KBM-7 (cell line): ENCODE measurements around the gene SPATA19.

Experiments
- DNase-seq: peaks from one replicate; pipeline ENCODE4 v3.0.0-alpha.2; 2015
- in situ Hi-C: fragments of 300-500 bp; cut with MboI; formaldehyde crosslinking; loops from 2 replicates; pipeline ENCODE4 v1.14.3; 2020; ENCODE audit warnings: low sequenced_read_pairs, low pct_unique_long_range_greater_than_20kb, mixed read lengths

SPATA19 gene

DNA sequence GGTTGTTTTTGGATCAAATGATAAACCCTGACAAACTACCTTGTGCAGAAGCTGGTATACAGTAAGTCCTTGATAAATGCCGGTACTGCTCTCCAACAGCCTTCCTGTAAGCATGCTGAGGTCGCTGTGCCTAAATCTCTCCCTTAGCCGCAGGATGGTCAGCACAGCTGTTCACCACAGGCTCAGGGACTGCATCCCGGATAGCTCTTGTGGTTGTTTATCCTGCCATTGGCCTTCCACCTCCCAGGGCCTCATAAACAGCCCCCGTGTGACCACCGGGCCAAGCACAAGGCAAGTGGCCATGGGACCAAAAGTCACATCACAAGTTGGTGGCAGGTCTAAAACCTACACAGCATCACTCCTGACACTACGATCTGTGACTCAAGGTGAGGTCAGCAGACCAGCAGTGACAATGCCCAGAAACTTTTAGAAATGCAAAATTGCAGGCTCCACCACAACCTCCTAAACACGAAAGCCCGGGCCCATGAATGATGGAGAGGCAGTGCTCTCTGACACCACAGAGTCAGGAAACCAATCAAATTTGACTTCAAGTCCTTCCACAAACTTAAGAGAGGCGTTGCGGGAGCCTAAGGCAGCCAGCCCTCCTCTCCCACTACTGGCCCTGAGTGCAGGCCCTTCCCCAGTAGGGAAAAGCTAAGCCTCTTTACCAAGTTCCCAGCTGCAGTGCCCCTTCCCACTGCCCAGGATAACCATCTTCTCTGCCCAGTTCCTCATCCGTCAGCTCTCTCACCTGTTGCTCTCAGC, 3.9 kb downstream of the SPATA19 start:
- DNase-seq: no peak
- in situ Hi-C loops: loop anchor here (25.0 kb wide), 1 partner anchor 704 kb away; no protein-coding TSS in a partner anchor

DNA sequence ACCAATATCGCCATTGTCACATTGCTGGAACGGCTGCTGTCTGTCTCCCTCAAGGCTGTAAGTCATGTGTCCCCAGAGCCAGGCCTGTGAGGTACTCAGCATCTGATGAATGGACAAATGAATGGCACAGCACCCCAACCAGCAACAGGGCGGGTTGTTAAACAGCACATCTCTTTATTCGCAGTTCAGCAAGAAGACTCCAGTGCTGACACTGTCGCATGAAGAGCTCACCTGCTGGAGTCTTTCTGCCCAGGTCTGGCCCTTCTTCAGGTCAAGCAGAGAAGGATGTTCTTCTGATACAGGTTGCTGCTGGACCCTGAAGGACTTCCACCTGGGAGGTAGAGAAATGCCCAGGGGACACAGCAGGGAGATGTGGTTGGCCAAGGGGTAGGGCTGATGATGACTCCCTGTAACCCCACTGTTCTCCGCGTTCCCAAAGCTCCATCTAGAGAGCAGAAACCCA, 4.8 kb downstream of the SPATA19 start:
- in situ Hi-C loops: loop anchor here (25.0 kb wide), 1 partner anchor 703 kb away; no protein-coding TSS in a partner anchor

DNA sequence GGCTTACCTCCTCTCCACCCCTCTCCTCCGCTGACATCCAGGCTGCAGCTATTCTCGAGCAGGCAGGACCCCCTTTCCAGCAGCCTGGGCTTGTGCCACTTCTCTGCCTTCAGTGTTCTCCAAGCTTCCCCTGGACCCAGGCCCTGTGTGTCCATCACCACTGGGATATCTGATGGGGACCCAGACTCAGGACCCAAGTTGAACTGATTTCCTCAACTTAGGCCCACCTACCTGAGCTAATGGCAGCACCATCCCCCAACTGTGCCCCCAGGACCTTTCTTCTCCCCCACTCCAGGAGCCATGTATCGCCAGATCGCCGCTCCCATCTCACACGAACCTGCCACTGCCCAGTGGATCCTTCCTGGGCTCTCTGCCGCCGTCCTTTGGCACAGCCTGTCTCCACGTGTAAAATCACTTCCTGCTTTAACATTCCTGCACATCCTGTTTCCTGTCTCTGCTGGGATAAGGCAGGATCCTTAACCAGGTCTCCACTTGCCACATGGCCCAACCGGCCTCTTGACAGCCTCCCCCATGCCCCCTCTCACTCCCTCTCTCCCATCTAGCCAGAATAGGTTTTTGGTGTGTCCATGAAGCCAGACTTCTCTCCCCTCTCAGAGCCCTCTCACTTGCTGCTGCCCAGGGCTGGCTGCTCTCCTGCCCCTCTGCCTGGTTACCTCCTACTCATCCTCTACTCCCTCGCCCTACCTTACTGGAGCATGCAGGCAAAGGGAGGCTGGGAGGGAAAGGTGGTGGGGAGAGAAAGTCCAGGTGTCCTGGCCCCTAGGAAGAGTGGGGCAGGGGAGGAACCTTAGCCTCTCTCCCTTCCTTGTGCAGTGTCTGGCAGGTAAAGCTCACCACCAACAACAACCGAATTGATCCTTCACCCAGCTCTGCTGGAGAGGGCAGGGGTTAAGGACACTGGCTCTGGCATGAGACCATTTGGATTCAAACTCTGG, 9.4 kb downstream of the SPATA19 start:
- no peak for DNase-seq
- in situ Hi-C loops: loop anchor here (25.0 kb wide), 1 partner anchor 699 kb away; no protein-coding TSS in a partner anchor

More for the DNA sequence above, 4.8 kb downstream of the SPATA19 start:
- DNase-seq: no peak

DNA sequence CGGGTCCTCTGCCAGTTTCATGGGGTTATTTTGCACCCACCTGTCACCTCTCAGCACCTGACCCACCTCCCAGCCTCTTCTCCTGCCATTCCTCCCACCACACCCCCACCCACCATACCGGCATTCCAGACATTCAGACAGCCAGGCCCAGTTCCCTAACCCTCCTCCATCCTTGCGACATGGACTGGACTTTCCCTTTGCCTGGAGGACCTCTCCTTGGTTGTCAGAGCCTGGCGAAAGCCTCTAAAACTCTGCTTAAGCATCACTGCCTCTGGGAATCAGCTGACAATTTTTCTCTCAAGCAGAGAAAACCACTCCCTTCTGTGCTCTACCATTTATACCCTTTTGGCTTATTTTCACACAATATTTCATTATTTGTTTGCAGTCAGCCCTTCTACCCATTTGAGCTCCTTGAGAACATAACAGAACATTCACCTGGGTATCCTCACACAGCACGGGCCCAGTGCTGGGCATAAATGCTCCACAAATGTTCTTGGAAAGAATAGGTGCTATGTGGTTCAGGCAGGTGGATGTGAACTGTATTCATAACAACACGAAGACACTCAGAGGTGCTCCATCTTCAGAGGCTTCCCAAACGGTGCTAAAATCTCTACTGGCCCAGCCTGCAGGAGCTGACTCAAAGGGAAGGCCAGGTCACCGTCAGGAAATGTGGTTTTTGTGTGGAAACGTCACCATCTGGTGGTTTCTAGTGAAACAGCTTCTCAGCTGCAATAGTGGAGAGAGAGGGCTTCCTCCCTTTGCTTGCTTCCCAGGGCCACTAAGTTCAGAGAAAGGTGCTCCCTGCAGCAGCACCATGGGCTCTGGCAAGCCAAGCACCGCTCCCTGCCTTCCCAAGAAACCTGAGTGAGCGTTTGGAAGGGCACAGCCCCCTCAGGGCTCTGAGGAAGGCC, 10.4 kb downstream of the SPATA19 start:
- in situ Hi-C loops: loop anchor here (25.0 kb wide), 1 partner anchor 698 kb away; no protein-coding TSS in a partner anchor
- DNase-seq: peak; percentile 68

DNA sequence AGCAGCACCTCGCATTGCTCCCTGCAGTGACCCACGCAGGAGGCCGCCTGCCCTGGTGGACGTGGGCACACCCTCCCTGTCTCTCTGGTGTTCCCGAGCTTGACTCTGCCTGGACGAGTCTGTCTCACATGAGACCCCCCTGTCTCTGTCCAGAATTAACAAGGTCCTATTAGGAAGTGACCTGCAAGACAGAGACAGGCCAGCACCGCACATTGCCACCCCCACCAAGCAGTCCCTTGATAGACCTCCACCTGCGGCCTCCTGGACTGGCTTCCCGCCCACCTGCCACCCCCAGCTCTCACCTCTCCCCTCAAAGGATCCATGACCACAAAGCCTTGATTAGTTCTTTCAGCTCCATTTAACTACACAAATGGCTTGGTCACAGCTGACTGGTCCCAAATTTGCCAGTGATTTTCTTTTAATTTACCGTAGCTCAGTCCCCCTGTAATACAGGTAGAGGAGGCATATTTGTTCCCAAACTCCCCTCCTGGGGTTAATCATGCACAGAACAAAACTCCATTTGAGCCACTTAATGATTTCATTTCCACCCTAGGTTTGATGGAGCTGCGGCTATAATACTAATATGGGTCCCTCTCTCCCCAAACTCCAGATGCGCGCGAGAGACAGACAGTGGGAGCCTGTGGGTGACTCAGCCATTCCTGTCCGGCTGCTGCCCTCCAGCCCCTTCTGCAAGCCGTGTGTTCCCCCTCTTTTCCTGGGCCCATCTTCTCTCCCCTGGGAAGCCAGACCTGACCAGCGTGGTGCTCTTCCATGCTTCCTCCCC, 11.2 kb downstream of the SPATA19 start:
- in situ Hi-C loops: loop anchor here (25.0 kb wide), 1 partner anchor 697 kb away; no protein-coding TSS in a partner anchor
- DNase-seq: no peak

DNA sequence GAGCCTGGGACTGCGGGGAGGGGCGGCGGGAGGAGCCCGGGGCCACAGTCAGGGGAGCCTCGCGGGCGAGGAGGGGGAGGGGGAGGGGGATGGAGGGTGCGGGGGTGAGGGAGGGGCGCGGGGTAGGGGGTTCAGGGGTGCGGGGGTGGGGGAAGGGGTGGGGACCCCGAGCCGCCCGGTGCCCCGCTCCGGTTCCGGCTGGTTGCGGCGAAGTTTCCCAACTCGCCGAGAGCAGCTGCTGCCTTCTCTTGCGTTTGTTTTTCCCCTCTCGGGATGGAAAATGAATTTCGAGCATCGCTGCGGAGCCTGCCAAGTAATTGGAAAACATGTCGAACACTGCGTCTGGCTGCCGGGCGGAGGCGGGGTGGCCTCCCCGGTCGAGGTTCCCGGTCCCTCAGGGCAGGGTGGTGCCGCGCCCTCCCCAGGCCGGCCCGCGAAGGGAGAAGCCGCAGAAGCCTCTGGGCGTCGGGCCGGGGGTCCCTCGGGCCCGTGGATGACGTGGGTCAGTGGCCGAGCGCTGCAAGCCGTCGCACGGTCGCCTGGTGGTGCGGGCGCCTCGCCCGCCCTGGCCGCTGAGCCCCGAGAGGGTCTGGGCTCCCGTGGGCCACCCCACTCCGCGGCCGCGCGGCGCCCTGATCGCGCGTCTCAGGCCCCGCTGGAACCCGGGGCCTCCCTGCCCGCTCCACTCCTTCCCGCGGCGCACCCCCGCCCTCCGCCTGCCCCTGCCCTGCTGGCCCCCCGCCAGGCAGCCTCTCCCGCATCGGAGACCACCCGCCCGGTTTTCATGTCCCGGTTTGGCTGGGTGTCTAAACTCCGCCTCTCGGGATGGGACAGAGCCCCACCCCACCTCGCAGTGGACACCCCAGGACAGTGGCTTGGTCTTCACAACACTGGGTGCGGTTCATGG, 12.1 kb downstream of the SPATA19 start:
- no peak for DNase-seq
- in situ Hi-C loops: loop anchor here (25.0 kb wide), 1 partner anchor 696 kb away; no protein-coding TSS in a partner anchor

DNA sequence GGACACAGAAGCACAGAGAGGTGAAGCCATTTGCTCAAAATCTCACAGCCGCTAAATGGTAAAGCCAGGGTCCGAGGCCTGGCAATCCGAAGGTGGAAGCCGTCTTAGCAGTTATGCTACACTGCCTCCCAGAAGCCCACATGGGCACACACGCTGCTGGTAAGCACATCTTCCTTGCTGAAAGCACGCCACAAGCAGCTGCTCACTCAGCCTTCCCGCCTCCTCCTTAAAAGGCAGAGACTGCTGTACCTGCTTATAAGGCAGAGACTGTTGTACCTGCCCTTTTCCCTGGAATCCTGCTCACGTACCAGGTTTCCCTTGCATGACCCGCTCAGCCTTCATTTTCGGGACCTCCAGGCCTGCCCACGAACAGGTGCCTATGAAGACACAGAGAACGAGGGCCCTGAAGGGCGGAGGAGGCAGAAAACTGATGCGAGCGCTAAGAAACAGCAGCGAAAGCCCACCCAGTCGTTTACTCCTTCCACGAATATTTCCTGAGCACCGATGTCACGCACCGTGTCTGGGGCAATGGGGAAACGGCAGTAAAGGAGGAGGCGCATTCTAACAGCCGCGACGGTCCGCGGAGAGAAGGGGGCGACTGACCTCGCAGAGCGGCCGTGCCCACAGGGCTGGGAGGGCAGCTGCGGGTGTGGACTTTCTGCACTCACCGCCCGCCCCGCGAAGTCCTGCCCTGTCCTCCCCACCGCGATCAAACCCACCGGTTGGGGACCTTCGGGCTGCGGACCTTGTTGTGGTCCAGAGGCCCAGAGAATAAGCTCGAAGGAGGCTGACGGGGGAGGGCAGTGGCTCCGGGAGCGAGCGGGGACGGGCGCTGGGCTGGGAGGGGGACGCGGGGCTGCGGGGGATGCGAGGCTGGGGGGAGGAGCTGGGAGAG, 13.0 kb downstream of the SPATA19 start:
- DNase-seq: no peak
- in situ Hi-C loops: loop anchor here (25.0 kb wide), 1 partner anchor 695 kb away; no protein-coding TSS in a partner anchor

DNA sequence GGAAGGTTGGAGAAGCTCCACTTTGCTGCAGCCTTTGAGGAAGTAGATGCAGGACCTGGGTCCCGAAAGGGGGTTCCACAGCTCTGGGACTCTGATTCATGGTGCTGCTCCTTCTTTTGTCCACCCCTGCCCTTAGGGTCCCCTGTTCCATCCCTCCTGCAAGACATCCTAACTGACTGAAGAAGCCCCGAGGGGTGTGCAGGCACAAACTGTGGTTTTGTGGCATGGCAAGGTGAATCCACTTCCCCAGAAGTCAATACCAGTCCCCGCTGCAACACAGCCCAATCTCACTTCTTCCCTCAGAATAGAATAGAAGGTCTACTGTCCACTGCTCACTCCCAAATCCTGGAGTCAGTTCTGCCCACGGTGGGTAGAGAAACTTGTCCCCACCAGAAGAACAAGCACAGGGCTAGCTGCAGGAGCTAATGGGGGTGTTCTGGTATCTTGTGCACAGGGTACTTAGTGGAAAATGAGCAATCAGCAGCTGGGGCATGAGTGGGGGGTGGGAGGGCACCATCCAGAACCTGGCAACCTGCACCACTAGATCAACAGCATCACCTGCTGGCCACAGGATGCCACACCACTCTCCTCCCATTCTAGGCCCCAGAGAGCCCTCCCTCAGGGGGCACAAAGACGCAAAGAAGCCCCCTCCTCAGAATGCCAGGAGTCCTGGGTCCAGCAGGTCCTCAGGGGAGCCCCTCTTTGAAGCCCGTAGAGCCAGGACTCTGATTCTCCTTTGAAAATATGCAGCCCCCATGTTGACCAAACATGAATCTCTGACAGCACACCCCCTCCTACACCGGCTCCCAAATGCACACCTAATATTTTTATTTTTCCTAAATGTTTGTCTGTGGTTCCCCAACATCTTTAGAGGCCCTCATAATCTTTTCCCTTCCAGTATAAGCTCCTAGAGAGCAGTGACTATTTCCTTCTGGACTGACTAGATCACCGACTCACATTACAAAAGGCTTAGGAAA, 14.1 kb downstream of the SPATA19 start:
- in situ Hi-C loops: loop anchor here (25.0 kb wide), 1 partner anchor 694 kb away; no protein-coding TSS in a partner anchor
- no peak for DNase-seq

DNA sequence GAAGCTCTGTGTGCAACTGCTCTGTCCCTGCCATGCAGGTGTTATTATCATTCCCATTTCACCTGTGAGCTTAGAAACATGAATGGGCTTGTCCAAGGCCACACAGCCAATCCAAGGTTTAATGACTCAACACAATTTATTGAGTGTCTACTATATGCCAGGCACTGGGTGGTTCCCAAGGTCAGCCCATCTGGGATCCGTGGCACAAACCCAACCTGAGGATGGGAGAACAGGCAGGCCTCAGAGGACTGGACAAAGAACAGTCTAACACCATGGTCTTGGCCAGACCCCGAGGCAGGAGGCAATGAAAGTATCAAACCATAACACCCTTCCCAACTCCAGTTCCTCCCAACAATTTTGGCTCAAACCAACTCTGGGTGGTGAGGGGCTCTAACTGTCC, 15.7 kb downstream of the SPATA19 start:
- in situ Hi-C loops: loop anchor here (25.0 kb wide), 1 partner anchor 692 kb away; no protein-coding TSS in a partner anchor

DNA sequence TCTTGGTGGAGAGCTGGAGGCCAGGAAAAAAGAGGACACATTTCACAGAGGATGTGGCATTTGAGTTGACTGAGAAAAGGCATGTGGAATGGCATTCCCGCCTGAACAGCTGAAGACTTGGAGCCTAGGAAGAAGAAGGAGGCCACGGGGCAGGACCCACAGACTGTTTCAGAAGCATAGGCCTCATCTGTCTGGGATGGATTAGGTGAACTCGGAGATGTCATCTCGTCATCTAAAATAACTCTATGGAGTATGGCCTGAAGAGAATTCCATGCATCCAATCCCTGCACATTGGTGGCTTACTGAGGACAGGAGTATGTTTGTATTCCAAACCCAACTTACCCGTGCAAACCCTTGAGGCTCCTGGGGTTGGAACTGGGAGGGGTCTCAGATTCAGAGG, 16.4 kb downstream of the SPATA19 start:
- no peak for DNase-seq
- in situ Hi-C loops: loop anchor here (25.0 kb wide), 1 partner anchor 692 kb away; no protein-coding TSS in a partner anchor

More for the DNA sequence above, 15.7 kb downstream of the SPATA19 start:
- no peak for DNase-seq

DNA sequence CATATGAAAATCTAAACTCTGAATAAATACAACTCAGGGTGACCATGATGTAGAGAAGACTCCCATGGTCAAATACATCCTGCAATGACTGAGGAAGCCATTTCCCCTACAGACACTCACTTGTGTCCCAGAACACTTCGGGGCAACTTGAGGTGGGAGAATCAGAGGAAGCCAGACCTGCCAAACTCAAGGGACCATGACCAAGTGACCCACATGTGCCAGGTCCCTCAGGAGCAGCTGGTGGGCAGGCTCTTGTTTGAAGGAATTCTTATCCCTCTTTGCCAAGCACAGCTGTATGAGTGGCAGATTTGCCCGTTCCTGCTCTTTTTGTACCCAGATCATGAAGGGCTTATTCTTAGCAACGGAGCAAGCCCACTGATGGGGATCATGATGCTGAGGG, 17.8 kb downstream of the SPATA19 start:
- no peak for DNase-seq
- in situ Hi-C loops: loop anchor here (25.0 kb wide), 1 partner anchor 690 kb away; no protein-coding TSS in a partner anchor

DNA sequence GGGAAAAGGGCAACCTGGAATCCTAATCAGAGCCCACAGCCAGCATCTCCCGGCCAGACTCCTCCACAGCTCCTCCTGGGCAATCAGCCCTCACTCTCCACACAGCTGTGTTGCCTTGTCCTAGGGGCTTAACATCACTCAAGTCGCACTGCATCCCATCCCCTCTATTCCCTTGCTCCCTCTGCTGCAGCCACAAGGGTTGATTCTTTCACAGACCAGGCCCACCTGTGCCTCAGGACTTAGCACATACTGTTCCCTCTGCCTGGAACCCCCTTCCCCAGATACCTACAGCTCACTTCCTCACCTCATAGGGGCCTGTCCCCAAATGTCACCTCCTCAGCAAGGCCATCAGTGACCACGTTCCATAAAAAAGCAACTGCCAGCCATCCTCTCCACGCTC, 18.4 kb downstream of the SPATA19 start:
- no peak for DNase-seq
- in situ Hi-C loops: loop anchor here (25.0 kb wide), 1 partner anchor 690 kb away; no protein-coding TSS in a partner anchor

DNA sequence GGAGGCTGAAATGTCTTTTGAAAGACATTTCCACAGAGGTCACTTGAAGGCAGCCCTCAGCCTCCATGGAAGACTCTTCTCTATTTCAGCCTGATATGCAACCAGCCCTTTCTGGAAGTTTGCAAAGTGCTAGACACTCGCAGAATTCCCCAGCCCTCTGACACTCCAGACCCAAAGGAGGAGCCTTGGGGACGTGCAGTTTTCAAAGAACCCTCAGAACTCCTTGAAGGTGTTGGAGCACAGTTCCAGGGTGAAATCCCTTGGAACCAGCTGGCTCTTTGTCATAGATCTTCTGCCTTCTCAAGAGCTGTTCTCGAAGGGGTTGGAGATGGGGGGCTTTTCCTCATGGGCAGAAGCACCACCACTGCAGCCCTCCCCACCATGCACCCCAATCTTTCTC, 19.6 kb downstream of the SPATA19 start:
- DNase-seq: no peak
- in situ Hi-C loops: loop anchor here (25.0 kb wide), 1 partner anchor 688 kb away; no protein-coding TSS in a partner anchor

DNA sequence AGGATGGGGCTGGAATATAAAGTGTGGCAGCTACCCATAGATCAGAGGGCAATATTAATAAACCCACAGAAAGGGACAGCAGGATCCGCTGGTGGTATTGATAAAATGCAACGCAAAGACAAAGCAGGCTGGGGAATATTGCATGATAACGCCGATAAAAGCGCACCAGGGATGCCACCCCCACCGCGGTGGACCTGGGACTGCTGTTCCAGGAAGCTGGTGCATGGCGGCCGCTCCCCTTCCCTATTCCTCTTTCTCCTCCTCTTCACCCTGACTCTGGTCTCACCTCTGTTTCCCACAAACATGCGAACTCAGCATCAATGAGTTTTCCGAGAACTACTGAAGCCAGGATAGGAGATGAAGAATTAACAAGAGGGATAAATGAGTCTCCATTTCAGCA, 20.2 kb downstream of the SPATA19 start:
- in situ Hi-C loops: loop anchor here (25.0 kb wide), 1 partner anchor 688 kb away; no protein-coding TSS in a partner anchor
- no peak for DNase-seq
